ENCODE data around the gene CHRNB1.

CHRNB1 gene

DNA sequence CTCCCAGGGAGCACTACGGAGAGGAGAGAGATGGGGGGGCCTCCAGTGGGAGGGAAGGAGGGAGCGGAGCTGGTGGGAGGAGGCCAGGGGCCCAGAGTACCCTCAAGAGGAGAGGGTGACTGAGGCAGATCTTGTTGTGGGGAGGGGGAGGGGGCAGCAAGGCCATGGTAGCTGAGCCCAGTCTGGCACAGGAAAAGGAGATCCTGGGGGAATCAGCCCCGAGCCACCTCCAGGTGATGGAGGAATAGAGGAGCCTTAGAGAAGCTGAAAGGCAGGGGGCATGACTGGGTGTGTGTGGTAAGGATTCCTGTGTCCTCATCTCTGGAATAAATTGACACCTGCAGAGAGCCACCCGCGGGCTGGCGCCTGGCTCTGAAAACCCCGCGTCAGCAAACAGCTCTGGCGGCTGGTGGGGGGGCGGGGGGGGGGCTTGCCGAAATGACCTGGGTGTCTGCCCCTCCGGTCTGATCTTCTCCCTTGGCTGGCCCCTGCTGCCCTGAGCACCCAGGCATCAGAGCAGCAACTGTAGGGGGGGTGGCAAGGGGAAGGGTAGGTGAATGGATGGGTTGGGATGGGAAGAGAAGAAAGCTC is 38.5 kb upstream of the CHRNB1 start:
- H3K36me3 ChIP-seq (ENCODE audit: control insufficient read depth in 1 of 2, insufficient read depth in 2 of 2, low read length in 2 of 2): no peaks in the 10 kb centered on the region
- H3K9ac ChIP-seq (ENCODE audit: low read depth in 1 of 2, low read length in 2 of 2): no peak overlapping the region
- H3K27ac ChIP-seq (ENCODE audit: low read depth, low read length): no peak overlapping the region
- peaks cover 9 to 11% of the 10 kb centered on the region in 2 donors for H3K4me1 ChIP-seq (ENCODE audit: control insufficient read depth in 1 of 2, insufficient read depth in 2 of 2, low read length in 2 of 2)
- no peaks in the 10 kb centered on the region for H3K9me3 ChIP-seq (ENCODE audit: control insufficient read depth in 1 of 2, low read length in 2 of 2)
- peaks cover 4 to 12% of the 10 kb centered on the region in 2 donors for H3K27me3 ChIP-seq (ENCODE audit: control insufficient read depth in 1 of 2, insufficient read depth in 2 of 2, low read length in 2 of 2)
- no peak overlapping the region for H3K4me3 ChIP-seq (ENCODE audit: low read depth in 1 of 2, low read length in 2 of 2)

- Histone ChIP-seq H3K27me3 (ENCODE audit: control insufficient read depth in 1 of 2, insufficient read depth in 2 of 2, low read length in 2 of 2) (peaks cover 4 to 12% of the 10 kb centered on the region in 2 donors), H3K4me3 (ENCODE audit: low read depth in 1 of 2, low read length in 2 of 2) (no peak overlapping the region), H3K9me3 (ENCODE audit: control insufficient read depth in 1 of 2, low read length in 2 of 2) (no peaks in the 10 kb centered on the region), H3K4me1 (ENCODE audit: control insufficient read depth in 1 of 2, insufficient read depth in 2 of 2, low read length in 2 of 2) (peaks cover 9 to 11% of the 10 kb centered on the region in 2 donors), H3K36me3 (ENCODE audit: control insufficient read depth in 1 of 2, insufficient read depth in 2 of 2, low read length in 2 of 2) (no peaks in the 10 kb centered on the region), H3K9ac (ENCODE audit: low read depth in 1 of 2, low read length in 2 of 2) (no peak overlapping the region), H3K27ac (ENCODE audit: low read depth, low read length) (no peak overlapping the region)
Measured at GRCh38 chr17:7407082-7407481, 37.8 kb upstream of the CHRNB1 start.

GRCh38 chr17:7407485-7408251 is 37.2 kb upstream of the CHRNB1 start, which contains the start of gene NLGN2:
Gene NLGN2 (plus strand): TSS chr17:7407845. CDS start chr17:7408256, 411 bp downstream.
- H3K36me3 ChIP-seq (ENCODE audit: control insufficient read depth in 1 of 2, insufficient read depth in 2 of 2, low read length in 2 of 2): no peaks in the 10 kb centered on the region
- peaks cover 7 to 10% of the 10 kb centered on the region in 2 donors for H3K4me1 ChIP-seq (ENCODE audit: control insufficient read depth in 1 of 2, insufficient read depth in 2 of 2, low read length in 2 of 2)
- no peaks in the 10 kb centered on the region for H3K9me3 ChIP-seq (ENCODE audit: control insufficient read depth in 1 of 2, low read length in 2 of 2)
- H3K27ac ChIP-seq (ENCODE audit: low read depth, low read length): no peak within 1 kb of the TSS
- H3K9ac ChIP-seq (ENCODE audit: low read depth in 1 of 2, low read length in 2 of 2): no peak within 1 kb of the TSS
- peaks cover 4 to 12% of the 10 kb centered on the region in 2 donors for H3K27me3 ChIP-seq (ENCODE audit: control insufficient read depth in 1 of 2, insufficient read depth in 2 of 2, low read length in 2 of 2)
- no peak within 1 kb of the TSS for H3K4me3 ChIP-seq (ENCODE audit: low read depth in 1 of 2, low read length in 2 of 2)

GRCh38 chr17:7408252-7408727 is 36.6 kb upstream of the CHRNB1 start:
- no peak overlapping the region for H3K9ac ChIP-seq (ENCODE audit: low read depth in 1 of 2, low read length in 2 of 2)
- H3K36me3 ChIP-seq (ENCODE audit: control insufficient read depth in 1 of 2, insufficient read depth in 2 of 2, low read length in 2 of 2): no peaks in the 10 kb centered on the region
- peaks cover 4 to 12% of the 10 kb centered on the region in 2 donors for H3K27me3 ChIP-seq (ENCODE audit: control insufficient read depth in 1 of 2, insufficient read depth in 2 of 2, low read length in 2 of 2)

GRCh38 chr17:7408863-7409262 is 36.0 kb upstream of the CHRNB1 start:
- H3K4me3 ChIP-seq (ENCODE audit: low read depth in 1 of 2, low read length in 2 of 2): no peak overlapping the region
- H3K27me3 ChIP-seq (ENCODE audit: control insufficient read depth in 1 of 2, insufficient read depth in 2 of 2, low read length in 2 of 2): peaks cover 4 to 12% of the 10 kb centered on the region in 2 donors
- H3K4me1 ChIP-seq (ENCODE audit: control insufficient read depth in 1 of 2, insufficient read depth in 2 of 2, low read length in 2 of 2): peaks cover 0 to 5% of the 10 kb centered on the region in 2 donors
- no peaks in the 10 kb centered on the region for H3K36me3 ChIP-seq (ENCODE audit: control insufficient read depth in 1 of 2, insufficient read depth in 2 of 2, low read length in 2 of 2)
- no peak overlapping the region for H3K9ac ChIP-seq (ENCODE audit: low read depth in 1 of 2, low read length in 2 of 2)
- no peak overlapping the region for H3K27ac ChIP-seq (ENCODE audit: low read depth, low read length)
- H3K9me3 ChIP-seq (ENCODE audit: control insufficient read depth in 1 of 2, low read length in 2 of 2): no peaks in the 10 kb centered on the region

More at GRCh38 chr17:7408252-7408727, 36.6 kb upstream of the CHRNB1 start:
- Histone ChIP-seq H3K27ac (ENCODE audit: low read depth, low read length) (no peak overlapping the region), H3K4me3 (ENCODE audit: low read depth in 1 of 2, low read length in 2 of 2) (no peak overlapping the region), H3K9me3 (ENCODE audit: control insufficient read depth in 1 of 2, low read length in 2 of 2) (no peaks in the 10 kb centered on the region), H3K4me1 (ENCODE audit: control insufficient read depth in 1 of 2, insufficient read depth in 2 of 2, low read length in 2 of 2) (peaks cover under 1 to 5% of the 10 kb centered on the region in 2 donors)

- Histone ChIP-seq H3K9me3 (ENCODE audit: control insufficient read depth in 1 of 2, low read length in 2 of 2) (no peaks in the 10 kb centered on the region), H3K36me3 (ENCODE audit: control insufficient read depth in 1 of 2, insufficient read depth in 2 of 2, low read length in 2 of 2) (no peaks in the 10 kb centered on the region), H3K27ac (ENCODE audit: low read depth, low read length) (no peak overlapping the region), H3K4me1 (ENCODE audit: control insufficient read depth in 1 of 2, insufficient read depth in 2 of 2, low read length in 2 of 2) (peaks cover 0 to 5% of the 10 kb centered on the region in 2 donors), H3K27me3 (ENCODE audit: control insufficient read depth in 1 of 2, insufficient read depth in 2 of 2, low read length in 2 of 2) (peaks cover 4 to 12% of the 10 kb centered on the region in 2 donors), H3K9ac (ENCODE audit: low read depth in 1 of 2, low read length in 2 of 2) (no peak overlapping the region), H3K4me3 (ENCODE audit: low read depth in 1 of 2, low read length in 2 of 2) (no peak overlapping the region)
Measured at GRCh38 chr17:7409716-7410115, 35.1 kb upstream of the CHRNB1 start.

DNA sequence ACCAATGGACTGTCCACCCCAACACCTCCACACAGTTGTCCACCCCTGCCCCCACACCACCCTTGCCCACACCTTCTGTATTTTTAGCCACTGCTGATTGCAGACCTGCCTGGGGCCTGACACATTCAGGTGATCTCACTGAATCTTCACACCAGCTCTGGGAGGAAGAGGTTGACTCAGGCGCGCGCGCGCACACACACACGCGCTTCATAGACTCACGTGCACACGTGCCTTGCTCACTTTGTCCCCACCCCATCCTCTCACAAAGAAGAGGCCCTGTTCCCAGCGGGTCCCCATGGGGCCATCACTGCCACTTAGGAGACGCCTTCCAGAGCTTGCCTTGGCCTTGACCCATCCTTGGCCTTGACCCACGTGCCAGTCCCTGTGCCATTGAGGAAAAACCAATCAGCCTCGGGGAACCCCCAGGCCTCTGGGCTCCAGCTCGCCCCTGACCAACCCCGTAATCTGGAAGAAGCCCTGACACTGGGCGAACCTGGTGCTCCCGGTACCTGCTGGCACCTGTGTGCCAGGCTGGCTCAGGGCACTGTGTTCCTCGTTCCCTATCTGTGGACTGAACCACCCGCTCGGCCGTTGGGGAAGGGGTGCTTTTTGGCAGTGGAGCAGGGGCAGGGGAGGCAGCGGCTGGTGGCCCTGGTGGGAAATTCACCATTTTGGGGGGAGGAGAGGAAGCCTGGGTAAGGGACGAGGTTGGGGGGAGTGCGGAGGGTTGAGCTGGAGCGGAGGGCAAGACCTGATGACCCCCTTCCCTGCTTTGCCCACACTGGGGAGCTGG is 34.0 kb upstream of the CHRNB1 start:
- no peak overlapping the region for H3K4me3 ChIP-seq (ENCODE audit: low read depth in 1 of 2, low read length in 2 of 2)
- peaks cover 0 to 5% of the 10 kb centered on the region in 2 donors for H3K4me1 ChIP-seq (ENCODE audit: control insufficient read depth in 1 of 2, insufficient read depth in 2 of 2, low read length in 2 of 2)
- no peak overlapping the region for H3K9ac ChIP-seq (ENCODE audit: low read depth in 1 of 2, low read length in 2 of 2)
- H3K27me3 ChIP-seq (ENCODE audit: control insufficient read depth in 1 of 2, insufficient read depth in 2 of 2, low read length in 2 of 2): peaks cover 4 to 8% of the 10 kb centered on the region in 2 donors
- no peaks in the 10 kb centered on the region for H3K9me3 ChIP-seq (ENCODE audit: control insufficient read depth in 1 of 2, low read length in 2 of 2)
- no peak overlapping the region for H3K27ac ChIP-seq (ENCODE audit: low read depth, low read length)
- H3K36me3 ChIP-seq (ENCODE audit: control insufficient read depth in 1 of 2, insufficient read depth in 2 of 2, low read length in 2 of 2): no peaks in the 10 kb centered on the region

DNA sequence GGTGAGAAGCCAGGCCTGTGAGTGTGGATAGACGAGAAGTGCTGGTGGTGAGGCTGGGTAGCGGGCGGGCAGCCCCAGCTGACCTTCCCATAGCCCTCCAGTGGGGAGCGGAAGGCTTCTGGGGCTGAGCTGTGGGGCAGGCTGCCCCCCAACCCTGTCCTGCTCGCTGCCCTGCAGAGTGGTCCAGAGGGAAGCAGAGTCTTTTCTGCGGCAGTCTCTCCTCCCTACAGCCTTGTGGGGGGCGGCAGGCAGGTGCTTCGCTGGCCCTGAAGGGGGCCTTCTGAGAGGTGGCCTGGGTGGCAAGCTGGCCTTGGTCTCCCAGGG is 33.5 kb upstream of the CHRNB1 start:
- no peak overlapping the region for H3K4me3 ChIP-seq (ENCODE audit: low read depth in 1 of 2, low read length in 2 of 2)
- H3K9me3 ChIP-seq (ENCODE audit: control insufficient read depth in 1 of 2, low read length in 2 of 2): no peaks in the 10 kb centered on the region
- no peak overlapping the region for H3K9ac ChIP-seq (ENCODE audit: low read depth in 1 of 2, low read length in 2 of 2)
- no peaks in the 10 kb centered on the region for H3K36me3 ChIP-seq (ENCODE audit: control insufficient read depth in 1 of 2, insufficient read depth in 2 of 2, low read length in 2 of 2)
- no peak overlapping the region for H3K27ac ChIP-seq (ENCODE audit: low read depth, low read length)
- peaks cover 0 to 5% of the 10 kb centered on the region in 2 donors for H3K4me1 ChIP-seq (ENCODE audit: control insufficient read depth in 1 of 2, insufficient read depth in 2 of 2, low read length in 2 of 2)
- H3K27me3 ChIP-seq (ENCODE audit: control insufficient read depth in 1 of 2, insufficient read depth in 2 of 2, low read length in 2 of 2): peaks cover 3 to 4% of the 10 kb centered on the region in 2 donors

DNA sequence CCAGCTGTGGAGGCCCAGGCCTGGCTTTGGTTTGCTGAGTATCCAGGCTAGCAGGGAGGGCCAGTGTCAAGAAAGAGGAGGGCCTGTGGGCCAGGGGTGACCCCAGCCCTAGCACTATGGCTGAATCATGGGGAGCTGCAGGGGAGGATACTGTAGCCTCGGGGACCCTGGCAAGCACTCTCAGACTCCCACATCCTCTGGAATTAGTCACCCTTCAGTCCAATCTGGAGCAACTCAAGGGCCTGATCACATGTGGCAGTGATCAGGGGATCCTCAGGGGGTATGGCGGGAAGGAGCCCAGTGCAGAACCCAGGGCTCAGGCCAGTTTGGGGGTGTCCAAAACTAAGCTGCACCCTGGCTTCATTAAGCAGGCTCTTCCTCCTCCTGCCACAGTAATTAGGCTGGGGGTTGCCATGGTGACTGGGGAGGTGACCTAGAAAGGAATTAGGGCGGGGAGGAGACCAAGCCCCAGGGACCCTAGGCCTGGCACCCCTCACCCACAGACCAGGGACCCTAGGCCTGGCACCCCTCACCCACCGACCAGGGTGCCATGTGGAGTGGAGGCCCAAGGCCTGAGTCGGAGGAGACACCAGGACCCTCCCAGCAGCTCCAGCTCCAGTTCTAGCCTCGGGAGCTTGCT is 31.4 kb upstream of the CHRNB1 start:
- Histone ChIP-seq H3K9ac (ENCODE audit: low read depth in 1 of 2, low read length in 2 of 2) (no peak overlapping the region), H3K27me3 (ENCODE audit: control insufficient read depth in 1 of 2, insufficient read depth in 2 of 2, low read length in 2 of 2) (peaks cover 0 to 4% of the 10 kb centered on the region in 2 donors), H3K27ac (ENCODE audit: low read depth, low read length) (no peak overlapping the region), H3K36me3 (ENCODE audit: control insufficient read depth in 1 of 2, insufficient read depth in 2 of 2, low read length in 2 of 2) (no peaks in the 10 kb centered on the region), H3K9me3 (ENCODE audit: control insufficient read depth in 1 of 2, low read length in 2 of 2) (no peaks in the 10 kb centered on the region), H3K4me3 (ENCODE audit: low read depth in 1 of 2, low read length in 2 of 2) (no peak overlapping the region), H3K4me1 (ENCODE audit: control insufficient read depth in 1 of 2, insufficient read depth in 2 of 2, low read length in 2 of 2) (peaks cover 0 to 4% of the 10 kb centered on the region in 2 donors)

All from duodenal mucosa (tissue), 2 donors.